ENCODE data around the gene PTCH1.

The PTCH1 gene

GRCh38 chr9:95511952-95512708 is 4.6 kb downstream of the PTCH1 start:
- no peak for DNase-seq

GRCh38 chr9:95511616-95511931 is 5.2 kb downstream of the PTCH1 start:
- DNase-seq, result no peak

GRCh38 chr9:95510709-95511615 is 5.8 kb downstream of the PTCH1 start:
- DNase-seq, result peak; percentile 86

GRCh38 chr9:95509851-95510708 is 6.7 kb downstream of the PTCH1 start:
- no peak for DNase-seq

GRCh38 chr9:95508968-95509850 is 7.6 kb downstream of the PTCH1 start:
- DNase-seq, result peak; percentile 64

GRCh38 chr9:95508242-95508967 is 8.4 kb downstream of the PTCH1 start:
- DNase-seq, result no peak

- DNase-seq, result peak; percentile 14
Measured at GRCh38 chr9:95507464-95508241, 9.1 kb downstream of the PTCH1 start.

GRCh38 chr9:95506678-95507463 is 9.9 kb downstream of the PTCH1 start:
- DNase-seq, result peak; percentile 26

- DNase-seq, result no peak
Measured at GRCh38 chr9:95506428-95506677, 10.4 kb downstream of the PTCH1 start.

- peak; percentile 10 for DNase-seq
Measured at GRCh38 chr9:95505717-95506427, 10.9 kb downstream of the PTCH1 start.

- no peak for DNase-seq
Measured at GRCh38 chr9:95505072-95505716, 11.6 kb downstream of the PTCH1 start.

- no peak for DNase-seq
Measured at GRCh38 chr9:95504053-95504963, 12.5 kb downstream of the PTCH1 start.

- DNase-seq, result no peak
Measured at GRCh38 chr9:95503369-95503768, 13.4 kb downstream of the PTCH1 start.

- DNase-seq, result no peak
Measured at GRCh38 chr9:95502248-95502647, 14.5 kb downstream of the PTCH1 start.

GRCh38 chr9:95499847-95500246 is 16.9 kb downstream of the PTCH1 start:
- DNase-seq, result no peak

GRCh38 chr9:95499046-95499676 is 17.6 kb downstream of the PTCH1 start:
- no peak for DNase-seq

- DNase-seq, result no peak
Measured at GRCh38 chr9:95498641-95499040, 18.1 kb downstream of the PTCH1 start.

All from stimulated activated CD4-positive, alpha-beta T cell treated with anti-CD3 and anti-CD28 coated beads, Interleukin-1b, Interleukin-23, amount 100 ng/mL, for 48 hours (primary cell).